H9 (cell line): Measurements from ENCODE around the gene DMD. TPM values are rescaled to one million over a fixed set of nuclear protein-coding genes. Genes with fewer than 3 reads are reported as not detected.

Source experiments
- DNase-seq: peaks from one replicate; pipeline ENCODE4 v3.0.0-alpha.2; 2017
- H2AFZ ChIP-seq: one replicate; pipeline ENCODE4 v1.6.1; 2013; ENCODE audit warnings: mild to moderate bottlenecking, low read length, control low read depth, moderate library complexity
- H2AK5ac ChIP-seq: 2 replicates; pipeline ENCODE4 v1.6.1; 2013; ENCODE audit warnings: low read length, control low read depth, mixed read lengths; ENCODE audit not compliant: insufficient read length
- H2BK120ac ChIP-seq: one replicate; pipeline ENCODE4 v1.6.1; 2013; ENCODE audit warnings: low read depth, mild to moderate bottlenecking, low read length, control low read depth, inconsistent platforms; ENCODE audit not compliant: poor library complexity, severe bottlenecking
- H2BK12ac ChIP-seq: 2 replicates; pipeline ENCODE4 v1.6.1; 2013; ENCODE audit warnings: low read length, control low read depth, mixed read lengths, low read depth; ENCODE audit not compliant: insufficient read length
- H2BK15ac ChIP-seq: 2 replicates; pipeline ENCODE4 v1.6.1; 2013; ENCODE audit warnings: low read depth, low read length, control low read depth
- H2BK20ac ChIP-seq: one replicate; pipeline ENCODE4 v1.6.1; 2013; ENCODE audit warnings: low read depth, mild to moderate bottlenecking, low read length, control low read depth, inconsistent platforms; ENCODE audit not compliant: poor library complexity, severe bottlenecking
- H2BK5ac ChIP-seq: 2 replicates; pipeline ENCODE4 v1.6.1; 2013; ENCODE audit warnings: low read length, control low read depth, mixed read lengths; ENCODE audit not compliant: insufficient read length
- H3K14ac ChIP-seq: 2 replicates; pipeline ENCODE4 v1.6.1; 2013; ENCODE audit warnings: low read length, control low read depth; ENCODE audit not compliant: insufficient read depth
- H3K18ac ChIP-seq: 2 replicates; pipeline ENCODE4 v1.6.1; 2013; ENCODE audit warnings: low read depth, mild to moderate bottlenecking, mixed read lengths, low read length, control low read depth; ENCODE audit not compliant: insufficient read length
- H3K23ac ChIP-seq: 2 replicates; pipeline ENCODE4 v1.6.1; 2013; ENCODE audit warnings: low read length, control low read depth, mixed read lengths, low read depth; ENCODE audit not compliant: insufficient read length
- H3K23me2 ChIP-seq: 2 replicates; pipeline ENCODE4 v1.6.1; 2013; ENCODE audit warnings: low read depth, mild to moderate bottlenecking, mixed read lengths, low read length, control low read depth; ENCODE audit not compliant: insufficient read length, poor library complexity, severe bottlenecking
- H3K27ac ChIP-seq: 2 replicates; pipeline ENCODE4 v1.5.1; 2013; ENCODE audit warnings: low read length, control low read depth, mixed read lengths, low read depth; ENCODE audit not compliant: insufficient read length
- H3K27me3 ChIP-seq: 2 replicates; pipeline ENCODE4 v1.6.1; 2013; ENCODE audit warnings: low read length, control low read depth, inconsistent platforms; ENCODE audit not compliant: insufficient read depth
- H3K4ac ChIP-seq: 2 replicates; pipeline ENCODE4 v1.6.1; 2013; ENCODE audit warnings: low read depth, mild to moderate bottlenecking, control low read depth, inconsistent platforms, low read length, moderate library complexity
- H3K4me1 ChIP-seq: 2 replicates; pipeline ENCODE4 v1.6.1; 2013; ENCODE audit warnings: low read length, control low read depth, inconsistent platforms; ENCODE audit not compliant: insufficient read depth
- H3K4me2 ChIP-seq: 2 replicates; pipeline ENCODE4 v1.6.1; 2013; ENCODE audit warnings: low read length, control low read depth, mixed read lengths; ENCODE audit not compliant: insufficient read length, insufficient read depth
- H3K56ac ChIP-seq: 2 replicates; pipeline ENCODE4 v1.6.1; 2013; ENCODE audit warnings: low read depth, mild to moderate bottlenecking, mixed read lengths, low read length, control low read depth; ENCODE audit not compliant: insufficient read length
- H3K79me1 ChIP-seq: 2 replicates; pipeline ENCODE4 v1.6.1; 2013; ENCODE audit warnings: low read depth, mild to moderate bottlenecking, moderate library complexity, low read length, control low read depth, inconsistent platforms; ENCODE audit not compliant: insufficient read depth, poor library complexity, severe bottlenecking
- H3K79me2 ChIP-seq: 2 replicates; pipeline ENCODE4 v1.6.1; 2013; ENCODE audit warnings: low read length, control low read depth, inconsistent platforms; ENCODE audit not compliant: insufficient read depth
- H3K9ac ChIP-seq: 2 replicates; pipeline ENCODE4 v1.6.1; 2013; ENCODE audit warnings: low read length, control low read depth, mixed read lengths; ENCODE audit not compliant: insufficient read length; ENCODE audit errors: extremely low read depth
- H3K9me3 ChIP-seq: one replicate; pipeline ENCODE4 v1.6.1; 2013; ENCODE audit warnings: low read depth, low read length, inconsistent platforms; ENCODE audit not compliant: control insufficient read depth
- H3T11ph ChIP-seq: one replicate; pipeline ENCODE4 v1.6.1; 2013; ENCODE audit warnings: mild to moderate bottlenecking, low read length, control low read depth, inconsistent platforms
- H4K20me1 ChIP-seq: one replicate; pipeline ENCODE4 v1.6.1; 2013; ENCODE audit not compliant: control insufficient read depth, insufficient read length, insufficient read depth
- H4K5ac ChIP-seq: 2 replicates; pipeline ENCODE4 v1.6.1; 2013; ENCODE audit warnings: low read depth, mild to moderate bottlenecking, mixed read lengths, low read length, control low read depth; ENCODE audit not compliant: insufficient read length
- H4K8ac ChIP-seq: replicated peaks from 2 replicates; pipeline ENCODE4 v1.6.1; 2013; ENCODE audit warnings: low read length, control low read depth, mixed read lengths, low read depth; ENCODE audit not compliant: insufficient read length
- H4K91ac ChIP-seq: 2 replicates; pipeline ENCODE4 v1.6.1; 2013; ENCODE audit warnings: low read depth, mild to moderate bottlenecking, moderate library complexity, mixed read lengths, low read length, control low read depth; ENCODE audit not compliant: insufficient read length
- H3K27ac Mint-ChIP-seq, 3 experiments: 2 replicates in 2 of 3; 3 replicates in 1 of 3; pipeline ENCODE4 v1.8.0; 2020 to 2021; ENCODE audit warnings: mixed read lengths in 3 of 3, mild to moderate bottlenecking in 1 of 3, moderate library complexity in 1 of 3
- H3K27me3 Mint-ChIP-seq: 2 replicates; pipeline ENCODE4 v1.8.0; 2021; ENCODE audit warnings: low read depth, mild to moderate bottlenecking, moderate library complexity, mixed read lengths
- H3K36me3 Mint-ChIP-seq, 3 experiments: 2 replicates in 2 of 3; 3 replicates in 1 of 3; pipeline ENCODE4 v1.8.0; 2020 to 2021; ENCODE audit warnings: low read depth in 3 of 3, mixed read lengths in 3 of 3; ENCODE audit not compliant: insufficient read depth in 1 of 3
- H3K4me1 Mint-ChIP-seq, 2 experiments: 2 replicates each; pipeline ENCODE4 v1.8.0; 2020; ENCODE audit warnings: mixed read lengths in 2 of 2
- H3K4me3 Mint-ChIP-seq, 2 experiments: 2 replicates in 1 of 2; 3 replicates in 1 of 2; pipeline ENCODE4 v1.8.0; 2020 to 2021; ENCODE audit warnings: mild to moderate bottlenecking in 2 of 2, mixed read lengths in 2 of 2, moderate library complexity in 1 of 2
- H3K9me3 Mint-ChIP-seq, 2 experiments: 2 replicates in 1 of 2; 3 replicates in 1 of 2; pipeline ENCODE4 v1.8.0; 2020; ENCODE audit warnings: mild to moderate bottlenecking in 2 of 2, mixed read lengths in 2 of 2, moderate library complexity in 1 of 2
- CTCF ChIP-seq: fragments of 200-600 bp; sonication (generic); conservative IDR thresholded peaks from 3 replicates; pipeline ENCODE4 v1.8.0; 2021; ENCODE audit warnings: antibody characterized with exemption, mild to moderate bottlenecking
- WGBS: extraction: QIAGEN DNeasy Blood & Tissue Kit; methylation state at CpG from one replicate; pipeline ENCODE4 v1.1.7; 2013; ENCODE audit warnings: missing lambda C conversion rate, low lambda C conversion rate, mixed read lengths; ENCODE audit not compliant: insufficient read length; ENCODE audit errors: extremely low coverage; 5-methylcytosine and 5-hydroxymethylcytosine counted together
- total RNA-seq: library from RNA; stranded (reverse); gene quantifications from 2 replicates; pipeline ENCODE4 v1.2.1, GENCODE V29; 2021

The DMD gene
- total RNA-seq, 1 experiment from 2014 or later: 3.8 TPM

GRCh38 chrX:31269914-31270313 lies 1941.4 kb downstream of the DMD start:
- Histone ChIP-seq H2AFZ (no peak overlapping the region), H3K9ac (no peak overlapping the region), H2AK5ac (no peak overlapping the region), H2BK20ac (no peak overlapping the region), H4K8ac (no peak overlapping the region), H2BK120ac (no peak overlapping the region), H4K91ac (no peak overlapping the region), H4K5ac (no peak overlapping the region), H3T11ph (no peak overlapping the region), H3K23me2 (peaks cover 4% of the 10 kb centered on the region), H3K4me2 (no peak overlapping the region), H3K79me1 (no peaks in the 10 kb centered on the region), H2BK5ac (no peak overlapping the region), H3K56ac (no peak overlapping the region), H2BK12ac (no peak overlapping the region), H2BK15ac (no peak overlapping the region), H4K20me1 (no peaks in the 10 kb centered on the region), H3K27ac (no peak overlapping the region), H3K23ac (no peak overlapping the region), H3K4me1 (no peaks in the 10 kb centered on the region), H3K79me2 (no peaks in the 10 kb centered on the region), H3K4ac (no peak overlapping the region), H3K27me3 (no peaks in the 10 kb centered on the region), H3K18ac (no peak overlapping the region), H3K14ac (no peak overlapping the region), H3K9me3 (no peaks in the 10 kb centered on the region)
- Mint-ChIP-seq H3K4me3 (no peak overlapping the region), H3K27ac (no peak overlapping the region; a peak in 1 of 7 replicates), H3K36me3 (peaks cover 0 to 3% (median 0%) of the 10 kb centered on the region in 3 experiments; a peak in 2 of 7 replicates), H3K9me3 (peaks cover 47 to 70% of the 10 kb centered on the region in 2 experiments), H3K4me1 (peaks cover 14 to 30% of the 10 kb centered on the region in 2 experiments), H3K27me3 (peaks cover 10% of the 10 kb centered on the region)
- DNase-seq: no peak
- no peak for TF ChIP-seq CTCF
- WGBS: no CpG with 5 or more reads among the region's 3 CpGs
